DMS 273 treated with DMSO at 0.1 percent for 48 hours (cell line): ENCODE results near the gene FEM1B.

Experiments used
- DNase-seq: peaks from one replicate; lab custom pipeline; 2025; lab: John Stamatoyannopoulos, UW

FEM1B gene

GRCh38 chr15:68309024-68309423, 31.5 kb downstream of the FEM1B start:
- DNase-seq = no peak

- peak; percentile 16 for DNase-seq
These were observed 32.7 kb downstream of the FEM1B start for GRCh38 chr15:68310178-68310803.

GRCh38 chr15:68310804-68311463, 33.4 kb downstream of the FEM1B start:
- no peak for DNase-seq

GRCh38 chr15:68311464-68311835, 33.9 kb downstream of the FEM1B start:
- no peak for DNase-seq

GRCh38 chr15:68311859-68312557, 34.5 kb downstream of the FEM1B start:
- DNase-seq = no peak

GRCh38 chr15:68312701-68313204, 35.2 kb downstream of the FEM1B start:
- no peak for DNase-seq

- DNase-seq = no peak
These were observed 36.2 kb downstream of the FEM1B start for GRCh38 chr15:68313501-68314410.

GRCh38 chr15:68314563-68314962, 37.0 kb downstream of the FEM1B start:
- no peak for DNase-seq

GRCh38 chr15:68315035-68315434, 37.5 kb downstream of the FEM1B start:
- no peak for DNase-seq

- DNase-seq = no peak
These were observed 38.0 kb downstream of the FEM1B start for GRCh38 chr15:68315495-68316031.

- DNase-seq = no peak
These were observed 38.7 kb downstream of the FEM1B start for GRCh38 chr15:68316061-68316804.

GRCh38 chr15:68317281-68318007, 39.9 kb downstream of the FEM1B start:
- DNase-seq = no peak

- no peak for DNase-seq
These were observed 40.7 kb downstream of the FEM1B start for GRCh38 chr15:68318008-68318835.

GRCh38 chr15:68318931-68319909, 41.7 kb downstream of the FEM1B start:
- DNase-seq = no peak

- DNase-seq = no peak
These were observed 42.5 kb downstream of the FEM1B start for GRCh38 chr15:68319997-68320396.

- DNase-seq = no peak
These were observed 43.7 kb downstream of the FEM1B start for GRCh38 chr15:68321229-68321628.

- no peak for DNase-seq
These were observed 45.3 kb downstream of the FEM1B start for GRCh38 chr15:68322796-68323195.

GRCh38 chr15:68325726-68326125, 48.2 kb downstream of the FEM1B start:
- no peak for DNase-seq
